K562 (cell line): ENCODE results near the gene ZCCHC24. TPM values are rescaled to one million over a fixed set of nuclear protein-coding genes. Genes with fewer than 3 reads are reported as not detected.

ENCODE experiments used
- BRF2 ChIP-seq: IDR thresholded peaks from 3 replicates; pipeline ENCODE4 v1.6.1; 2011; ENCODE audit warnings: borderline replicate concordance, mild to moderate bottlenecking; ENCODE audit not compliant: insufficient read length, insufficient read depth
- COPS2 ChIP-seq: fragments of 450-650 bp; conservative IDR thresholded peaks from 2 replicates; pipeline ENCODE4 v1.6.1; 2016; ENCODE audit warnings: mild to moderate bottlenecking, moderate library complexity
- CREB3 ChIP-seq: fragments of 450-650 bp; conservative IDR thresholded peaks from 2 replicates; pipeline ENCODE4 v1.6.1; 2016; ENCODE audit warnings: missing genetic modification characterization, low read depth, mild to moderate bottlenecking, missing compliant biosample characterization, moderate library complexity
- EP300 ChIP-seq: IDR thresholded peaks from 2 replicates; pipeline ENCODE4 v1.6.1; 2012; ENCODE audit warnings: low read length, improper control_type of control experiment
- EWSR1 ChIP-seq: fragments of 450-650 bp; IDR thresholded peaks from 2 replicates; pipeline ENCODE4 v1.6.1; 2018; ENCODE audit warnings: borderline replicate concordance, mild to moderate bottlenecking, low read depth, moderate library complexity; ENCODE audit not compliant: partially characterized antibody
- FOXA1 ChIP-seq: fragments of 450-650 bp; IDR thresholded peaks from 2 replicates; pipeline ENCODE4 v1.6.1; 2016; ENCODE audit warnings: mild to moderate bottlenecking, borderline replicate concordance
- HBP1 ChIP-seq: fragments of 450-650 bp; formaldehyde crosslinking; IDR thresholded peaks from 2 replicates; pipeline ENCODE4 v1.4.0; 2022; ENCODE audit warnings: missing genetic modification characterization
- MECOM ChIP-seq: fragments of 250-450 bp; sonication (Bioruptor Pico); IDR thresholded peaks from 2 replicates; pipeline ENCODE4 v1.8.0; 2022; ENCODE audit warnings: inconsistent platforms
- MEF2A ChIP-seq: IDR thresholded peaks from 2 replicates; pipeline ENCODE4 v1.6.1; 2011; ENCODE audit warnings: low read depth, mild to moderate bottlenecking, low read length, moderate library complexity; ENCODE audit not compliant: control insufficient read depth
- MGA ChIP-seq: fragments of 450-650 bp; IDR thresholded peaks from 2 replicates; pipeline ENCODE4 v1.6.1; 2016; ENCODE audit warnings: mild to moderate bottlenecking, moderate library complexity
- POLR2B ChIP-seq: fragments of 450-650 bp; IDR thresholded peaks from 2 replicates; pipeline ENCODE4 v1.6.1; 2018; ENCODE audit warnings: low read depth; ENCODE audit not compliant: partially characterized antibody
- THAP7 ChIP-seq: fragments of 250-450 bp; sonication (Bioruptor Pico); IDR thresholded peaks from 2 replicates; pipeline ENCODE4 v1.5.0; 2021
- ZSCAN29 ChIP-seq: fragments of 450-650 bp; IDR thresholded peaks from 2 replicates; pipeline ENCODE4 v1.6.1; 2017
- polyA plus RNA-seq, 8 experiments: library from polyadenylated mRNA; depleted of rRNA in 4 of 8; stranded (reverse) in 5 of 8; unstranded in 3 of 8; fragments of >200 nt; fragmentation: Nextera tagmentation in 2 of 8; fragmentation: Illumina TruSeq in 1 of 8; extraction: Ambion mirVana in 2 of 8; extraction: Trizol in 1 of 8; gene quantifications; 2 replicates each; pipeline versions ENCODE4 v1.2.1 to v1.2.3, GENCODE V29; 2011 to 2014; ENCODE audit warnings: inconsistent platforms in 1 of 8, missing spikeins in 1 of 8
- total RNA-seq, 7 experiments: library from RNA; depleted of rRNA in 6 of 7; stranded (reverse); fragments of >200 nt in 6 of 7; fragmentation: Illumina TruSeq in 2 of 7; extraction: Trizol in 2 of 7; gene quantifications; 2 replicates each; pipeline versions ENCODE4 v1.2.1 to v1.2.3, GENCODE V29; 2011 to 2021; ENCODE audit warnings: low replicate concordance in 1 of 7

ZCCHC24 gene
- total and polyA plus RNA-seq, 9 of the 15 experiments (the other 6 are each of a cell fraction or from before 2014, with no cell fraction given) = 0.84 to 11.0 (median 4.6) TPM

GRCh38 chr10:79482741-79483140 lies 37.3 kb upstream of the ZCCHC24 start (continued):
- TF ChIP-seq MGA (no peak), MECOM (no peak), CREB3 (tag) (no peak), FOXA1 (no peak), COPS2 (no peak), POLR2B (no peak), HBP1 (CRISPR knock-in tag) (no peak), EWSR1 (no peak), BRF2 (no peak), ZSCAN29 (no peak), THAP7 (no peak), MEF2A (no peak), EP300 (no peak)
